HepG2 (cell line): ENCODE results near the gene ZNF831. TPM values are rescaled to one million over a fixed set of nuclear protein-coding genes. Genes with fewer than 3 reads are reported as not detected.

ENCODE experiments used
- ATAC-seq: fragments of 200-7000 bp; cut with Tn5 transposase; 3 replicates; pipeline ENCODE4 v1.9.1; 2020; ENCODE audit warnings: mild to moderate bottlenecking, moderate library complexity
- BruUV-seq: library from RNA; stranded (reverse); fragments of 400-500 nt; replicated peaks from 2 replicates; lab custom pipeline; 2021; lab: Mats Ljungman, UMichigan
- CTCF ChIA-PET: fragments of 300-600 bp; formaldehyde crosslinking; extraction: SDS; loops from one replicate; lab custom pipeline; 2021; ENCODE audit warnings: low total read pairs, inconsistent platforms, low intra/inter-chr PET ratio; lab: Yijun Ruan, JAX
- POLR2A ChIA-PET: fragments of 350-600 bp; sonication (Branson Sonifier 250); formaldehyde crosslinking; loops from one replicate; lab custom pipeline; 2020; ENCODE audit warnings: antibody characterized with exemption, inconsistent platforms; lab: Yijun Ruan, JAX
- DNase-seq: peaks from one replicate; pipeline ENCODE4 v3.0.0-alpha.2; 2015; ENCODE audit warnings: low spot score
- FAIRE-seq: peaks from 3 replicates; lab custom pipeline; 2011; peaks lifted over from hg19 to GRCh38; lab: Jason Lieb, UNC
- H2AFZ ChIP-seq: one replicate; pipeline ENCODE4 v1.6.1; 2011; ENCODE audit warnings: low read length, inconsistent platforms
- H3K27ac ChIP-seq: fragments of 300-600 bp; 3 replicates; pipeline ENCODE4 v1.8.0; 2011; ENCODE audit warnings: mixed run types, mild to moderate bottlenecking, mixed read lengths, low read length, inconsistent platforms; ENCODE audit not compliant: insufficient read depth; ENCODE audit errors: extremely low read length
- H3K27me3 ChIP-seq, 2 experiments: fragments of 200-600 bp in 1 of 2; 2 replicates in 1 of 2; 3 replicates in 1 of 2; pipeline versions ENCODE4 v1.6.0 to v1.8.0; 2011; ENCODE audit warnings: low read length in 2 of 2, mild to moderate bottlenecking in 2 of 2, moderate library complexity in 2 of 2, inconsistent platforms in 1 of 2; ENCODE audit not compliant: insufficient read depth in 2 of 2, control insufficient read depth in 1 of 2
- H3K36me3 ChIP-seq, 2 experiments: fragments of 200-600 bp in 1 of 2; replicated peaks in 1 of 2; 2 replicates in 1 of 2; 3 replicates in 1 of 2; pipeline versions ENCODE4 v1.5.1 to v1.8.0; 2011; ENCODE audit warnings: low read length in 2 of 2, inconsistent platforms in 1 of 2; ENCODE audit not compliant: insufficient read depth in 2 of 2, control insufficient read depth in 1 of 2
- H3K4me1 ChIP-seq: 2 replicates; pipeline ENCODE4 v1.5.1; 2012; ENCODE audit warnings: low read length, inconsistent platforms; ENCODE audit not compliant: insufficient read depth
- H3K4me2 ChIP-seq: 2 replicates; pipeline ENCODE4 v1.6.0; 2011; ENCODE audit warnings: low read depth, low read length, inconsistent platforms
- H3K4me3 ChIP-seq, 3 experiments: fragments of 200-600 bp in 1 of 3; sonication (generic), shearing (Covaris generic) in 1 of 3; replicated peaks in 1 of 3; 2 replicates each; pipeline ENCODE4 v1.5.1; 2011 to 2016; ENCODE audit warnings: low read length in 3 of 3, inconsistent platforms in 2 of 3, low read depth in 2 of 3, mild to moderate bottlenecking in 2 of 3, control low read depth in 1 of 3, mixed read lengths in 1 of 3; ENCODE audit not compliant: insufficient read depth in 1 of 3
- H3K79me2 ChIP-seq: one replicate; pipeline ENCODE4 v1.6.1; 2011; ENCODE audit warnings: low read length, inconsistent platforms; ENCODE audit not compliant: insufficient read depth
- H3K9ac ChIP-seq: 2 replicates; pipeline ENCODE4 v1.6.0; 2011; ENCODE audit warnings: mild to moderate bottlenecking, low read depth, low read length, inconsistent platforms; ENCODE audit not compliant: insufficient read depth
- H3K9me3 ChIP-seq: 2 replicates; pipeline ENCODE4 v1.5.1; 2012; ENCODE audit warnings: mild to moderate bottlenecking, low read length
- H4K20me1 ChIP-seq: 2 replicates; pipeline ENCODE4 v1.6.0; 2011; ENCODE audit warnings: inconsistent platforms, mild to moderate bottlenecking, low read length, moderate library complexity; ENCODE audit not compliant: insufficient read depth
- CSRNP2 ChIP-seq: sonication (generic); formaldehyde crosslinking; conservative IDR thresholded peaks from 2 replicates; pipeline ENCODE4 v1.8.0; 2022; ENCODE audit warnings: low read depth, missing genetic modification reagents
- EEA1 ChIP-seq: sonication (generic); formaldehyde crosslinking; IDR thresholded peaks from 2 replicates; pipeline ENCODE4 v1.5.1; 2020; ENCODE audit warnings: mild to moderate bottlenecking, missing genetic modification reagents, borderline replicate concordance
- MLXIP ChIP-seq: sonication (generic); formaldehyde crosslinking; IDR thresholded peaks from 2 replicates; pipeline ENCODE4 v1.9.0; 2021; ENCODE audit warnings: missing genetic modification reagents, borderline replicate concordance
- MYC ChIP-seq: sonication (generic); formaldehyde crosslinking; IDR thresholded peaks from 2 replicates; pipeline ENCODE4 v1.9.0; 2021; ENCODE audit warnings: missing genetic modification reagents, borderline replicate concordance
- NFYC ChIP-seq: IDR thresholded peaks from 2 replicates; pipeline ENCODE4 v1.6.1; 2016; ENCODE audit warnings: missing genetic modification reagents, missing compliant biosample characterization
- TAF15 ChIP-seq: fragments of 200-400 bp; formaldehyde crosslinking; IDR thresholded peaks from one replicate; pipeline ENCODE4 v1.6.1; 2018; ENCODE audit warnings: mild to moderate bottlenecking, low read depth, low read length; ENCODE audit not compliant: poor library complexity, severe bottlenecking
- THRA ChIP-seq: sonication (generic); formaldehyde crosslinking; IDR thresholded peaks from 2 replicates; pipeline ENCODE4 v1.4.0; 2020; ENCODE audit warnings: missing genetic modification reagents, borderline replicate concordance
- XRCC5 ChIP-seq: fragments of 200-400 bp; formaldehyde crosslinking; optimal IDR thresholded peaks from 2 replicates; pipeline ENCODE3; 2017; ENCODE audit warnings: mild to moderate bottlenecking, low read length
- ZBTB21 ChIP-seq: sonication (generic); formaldehyde crosslinking; IDR thresholded peaks from 2 replicates; pipeline ENCODE4 v1.4.0; 2020; ENCODE audit warnings: missing genetic modification reagents
- ZBTB37 ChIP-seq: sonication (generic); formaldehyde crosslinking; IDR thresholded peaks from 2 replicates; pipeline ENCODE4 v1.4.0; 2020; ENCODE audit warnings: mild to moderate bottlenecking, missing genetic modification reagents
- ZBTB44 ChIP-seq: sonication (generic); formaldehyde crosslinking; IDR thresholded peaks from 2 replicates; pipeline ENCODE4 v1.4.0; 2020; ENCODE audit warnings: missing genetic modification reagents
- ZMYM3 ChIP-seq: sonication (generic); formaldehyde crosslinking; IDR thresholded peaks from 2 replicates; pipeline ENCODE4 v1.5.1; 2020; ENCODE audit warnings: mild to moderate bottlenecking, missing genetic modification reagents
- ZNF256 ChIP-seq: sonication (generic); formaldehyde crosslinking; conservative IDR thresholded peaks from 2 replicates; pipeline ENCODE4 v1.4.0; 2020; ENCODE audit warnings: missing genetic modification reagents
- ZNF552 ChIP-seq: sonication (generic); formaldehyde crosslinking; IDR thresholded peaks from 2 replicates; pipeline ENCODE4 v1.9.0; 2022; ENCODE audit warnings: missing genetic modification reagents, mild to moderate bottlenecking, borderline replicate concordance
- WGBS: methylation state at CpG from one replicate; pipeline ENCODE4 v1.1.6; 2017; ENCODE audit warnings: low lambda C conversion rate; 5-methylcytosine and 5-hydroxymethylcytosine counted together
- in situ Hi-C: cut with HindIII; loops from 2 replicates; pipeline ENCODE4 v1.10.0; 2017; ENCODE audit warnings: low pct_unique_long_range_greater_than_20kb; ENCODE audit not compliant: extremely low pct_ligation_motif_present
- intact Hi-C: fragments of 100-400 bp; cut with micrococcal nuclease; formaldehyde crosslinking; loops from one replicate; pipeline ENCODE4 v1.10.0; 2022; ENCODE audit not compliant: unreplicated experiment
- polyA plus RNA-seq, 8 experiments: library from polyadenylated mRNA; depleted of rRNA in 3 of 8; stranded (reverse) in 7 of 8; unstranded in 1 of 8; fragments of >200 nt; fragmentation: Illumina TruSeq in 4 of 8; extraction: Trizol in 4 of 8; gene quantifications; 2 replicates each; pipeline versions ENCODE4 v1.2.1 to v1.2.3, GENCODE V29; 2011 to 2016; ENCODE audit warnings: low read depth in 4 of 8, missing spikeins in 1 of 8, mixed read lengths in 1 of 8; ENCODE audit not compliant: insufficient read depth in 1 of 8
- total RNA-seq, 5 experiments: library from RNA; depleted of rRNA; stranded (reverse); fragments of >200 nt; fragmentation: Illumina TruSeq; extraction: Trizol; gene quantifications; 2 replicates each; pipeline ENCODE4 v1.2.3, GENCODE V29; 2016; ENCODE audit warnings: low read depth in 1 of 5

Gene ZNF831
- total and polyA plus RNA-seq, 2 of the 13 experiments (the other 11 are each of a cell fraction or from before 2014, with no cell fraction given) = not detected

GRCh38 chr20:59183751-59184150 is 20.1 kb downstream of the ZNF831 start (continued):
- TF ChIP-seq MLXIP (no peak), TAF15 (no peak), ZBTB44 (CRISPR knock-in tag) (no peak), ZNF552 (CRISPR knock-in tag) (no peak), NFYC (CRISPR knock-in tag) (no peak)

GRCh38 chr20:59184880-59185447 is 21.3 kb downstream of the ZNF831 start:
- ChIA-PET POLR2A (no interaction called here), CTCF (no interaction called here)
- Histone ChIP-seq H3K9ac (no peak overlapping the region), H3K9me3 (no peaks in the 10 kb centered on the region), H3K4me3 (no peak overlapping the region), H3K27ac (no peak overlapping the region), H3K4me1 (no peaks in the 10 kb centered on the region), H3K36me3 (no peaks in the 10 kb centered on the region), H2AFZ (no peak overlapping the region), H3K4me2 (no peak overlapping the region), H3K27me3 (peaks cover 12 to 42% of the 10 kb centered on the region in 2 experiments; a peak in 4 of 5 replicates), H3K79me2 (no peaks in the 10 kb centered on the region), H4K20me1 (no peaks in the 10 kb centered on the region)
- in situ Hi-C loops = no loop called here
- BruUV-seq = no TSS peak
- 17% methylated on average over 16 of the region's 16 CpGs for WGBS
- ATAC-seq (no peak), DNase-seq (no peak), FAIRE-seq (no peak)
- intact Hi-C loops = no loop called here
- TF ChIP-seq ZNF256 (CRISPR knock-in tag) (no peak), ZMYM3 (CRISPR knock-in tag) (no peak), MYC (CRISPR knock-in tag) (no peak), EEA1 (CRISPR knock-in tag) (no peak), ZBTB21 (CRISPR knock-in tag) (no peak), ZBTB37 (CRISPR knock-in tag) (no peak), XRCC5 (no peak), THRA (CRISPR knock-in tag) (no peak), CSRNP2 (no peak)
